SU-DHL-6 (cell line): ENCODE data around the gene PPFIBP2.

Experiments
- EZH2phosphoT487 ChIP-seq: fragments of 200-600 bp; sonication (generic), shearing (Covaris generic); conservative IDR thresholded peaks from 2 replicates; pipeline ENCODE4 v1.6.1; 2018; ENCODE audit warnings: mild to moderate bottlenecking, antibody characterized with exemption, low read length, moderate library complexity, mixed read lengths
- TF ChIP-seq, protein P1 (sequence below): fragments of 200-600 bp; sonication (generic); IDR thresholded peaks from one replicate; pipeline ENCODE4 v1.5.1; 2017; ENCODE audit warnings: antibody characterized with exemption, mild to moderate bottlenecking, low read length, moderate library complexity; ENCODE audit not compliant: insufficient read depth, poor library complexity, severe bottlenecking

GRCh38 chr11:7643314-7643713 lies 129.5 kb downstream of the PPFIBP2 start:
- TF ChIP-seq, protein P1, sequence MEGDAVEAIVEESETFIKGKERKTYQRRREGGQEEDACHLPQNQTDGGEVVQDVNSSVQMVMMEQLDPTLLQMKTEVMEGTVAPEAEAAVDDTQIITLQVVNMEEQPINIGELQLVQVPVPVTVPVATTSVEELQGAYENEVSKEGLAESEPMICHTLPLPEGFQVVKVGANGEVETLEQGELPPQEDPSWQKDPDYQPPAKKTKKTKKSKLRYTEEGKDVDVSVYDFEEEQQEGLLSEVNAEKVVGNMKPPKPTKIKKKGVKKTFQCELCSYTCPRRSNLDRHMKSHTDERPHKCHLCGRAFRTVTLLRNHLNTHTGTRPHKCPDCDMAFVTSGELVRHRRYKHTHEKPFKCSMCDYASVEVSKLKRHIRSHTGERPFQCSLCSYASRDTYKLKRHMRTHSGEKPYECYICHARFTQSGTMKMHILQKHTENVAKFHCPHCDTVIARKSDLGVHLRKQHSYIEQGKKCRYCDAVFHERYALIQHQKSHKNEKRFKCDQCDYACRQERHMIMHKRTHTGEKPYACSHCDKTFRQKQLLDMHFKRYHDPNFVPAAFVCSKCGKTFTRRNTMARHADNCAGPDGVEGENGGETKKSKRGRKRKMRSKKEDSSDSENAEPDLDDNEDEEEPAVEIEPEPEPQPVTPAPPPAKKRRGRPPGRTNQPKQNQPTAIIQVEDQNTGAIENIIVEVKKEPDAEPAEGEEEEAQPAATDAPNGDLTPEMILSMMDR = no peak
- no peak for TF ChIP-seq EZH2phosphoT487
